ENCODE measurements around the gene NDUFC1.
A peak's percentile ranks its signal among the peaks of the same experiment; 100 is the strongest.
"Not testable (repeated sequence)": the region's sequence is repeated elsewhere in the genome, so short reads cannot be mapped to it uniquely, and the experiment has no call there.

The NDUFC1 gene

GRCh38 chr4:139265654-139266053 is 36.6 kb downstream of the NDUFC1 start:
- no peak for TF ChIP-seq CTCF (IDR thresholded peaks at IDR 0.05)
- no peak for DNase-seq (ENCODE audit: low spot score)
- H3K4me3 ChIP-seq: no peak overlapping the region
- no peak overlapping the region for H3K27ac ChIP-seq

GRCh38 chr4:139256349-139256748 is 45.9 kb downstream of the NDUFC1 start:
- Histone ChIP-seq H3K27ac (no peak overlapping the region), H3K4me3 (no peak overlapping the region)
- no peak for TF ChIP-seq CTCF (IDR thresholded peaks at IDR 0.05)
- DNase-seq (ENCODE audit: low spot score): no peak

GRCh38 chr4:139255581-139255980 is 46.7 kb downstream of the NDUFC1 start:
- H3K4me3 ChIP-seq; H3K27ac ChIP-seq; DNase-seq (ENCODE audit: low spot score): not testable (repeated sequence)

- no peak for TF ChIP-seq CTCF (IDR thresholded peaks at IDR 0.05)
- no peak for DNase-seq (ENCODE audit: low spot score)
- no peak overlapping the region for H3K27ac ChIP-seq
- no peak overlapping the region for H3K4me3 ChIP-seq
Measured at GRCh38 chr4:139253713-139254112, 48.6 kb downstream of the NDUFC1 start.

GRCh38 chr4:139253046-139253445 is 49.2 kb downstream of the NDUFC1 start:
- TF ChIP-seq CTCF (IDR thresholded peaks at IDR 0.05): no peak
- Histone ChIP-seq H3K4me3 (no peak overlapping the region), H3K27ac (no peak overlapping the region)
- no peak for DNase-seq (ENCODE audit: low spot score)

GRCh38 chr4:139247700-139248238 is 54.5 kb downstream of the NDUFC1 start:
- Histone ChIP-seq H3K4me3 (no peak overlapping the region), H3K27ac (no peak overlapping the region)
- no peak for TF ChIP-seq CTCF (IDR thresholded peaks at IDR 0.05)
- no peak for DNase-seq (ENCODE audit: low spot score)

GRCh38 chr4:139247241-139247640 is 55.0 kb downstream of the NDUFC1 start:
- H3K4me3 ChIP-seq: no peak overlapping the region
- no peak for TF ChIP-seq CTCF (IDR thresholded peaks at IDR 0.05)
- DNase-seq (ENCODE audit: low spot score): no peak
- H3K27ac ChIP-seq: no peak overlapping the region

- Histone ChIP-seq H3K27ac (peak overlapping the region in 1 of 2 donors; percentile 38), H3K4me3 (no peak overlapping the region)
- no peak for DNase-seq (ENCODE audit: low spot score)
- no peak for TF ChIP-seq CTCF (IDR thresholded peaks at IDR 0.05)
Measured at GRCh38 chr4:139246166-139246565, 56.1 kb downstream of the NDUFC1 start.

Measured in coronary artery (tissue), 2 donors.